SU-DHL-6 (cell line): ENCODE measurements around the gene ABCD1.
"Not testable (repeated sequence)": the region's sequence is repeated elsewhere in the genome, so short reads cannot be mapped to it uniquely, and the experiment has no call there.

Source experiments
- H2AFZ ChIP-seq: fragments of 200-600 bp; sonication (generic); 2 replicates; pipeline ENCODE4 v1.6.1; 2014; ENCODE audit warnings: low read depth, mild to moderate bottlenecking, moderate library complexity, mixed read lengths, antibody characterized with exemption, low read length; ENCODE audit not compliant: severe bottlenecking
- H3F3A ChIP-seq: fragments of 200-600 bp; shearing (Covaris generic); 2 replicates; pipeline ENCODE4 v1.6.0; 2016; ENCODE audit warnings: antibody characterized with exemption, mild to moderate bottlenecking; ENCODE audit not compliant: insufficient read depth
- H3K27ac ChIP-seq: fragments of 200-600 bp; sonication (generic); 2 replicates; pipeline ENCODE4 v1.5.1; 2016; ENCODE audit warnings: low read depth, mild to moderate bottlenecking, low read length, moderate library complexity, mixed read lengths
- H3K27me3 ChIP-seq: fragments of 200-600 bp; sonication (generic), shearing (Covaris generic); 2 replicates; pipeline ENCODE4 v1.6.0; 2014; ENCODE audit warnings: mild to moderate bottlenecking, low read length
- H3K36me3 ChIP-seq: fragments of 200-600 bp; sonication (generic); 2 replicates; pipeline ENCODE4 v1.6.1; 2014; ENCODE audit warnings: mild to moderate bottlenecking, low read length, mixed read lengths
- H3K4me2 ChIP-seq: fragments of 300-600, 200-600 bp; shearing (Covaris generic), sonication (generic); 2 replicates; pipeline ENCODE4 v1.6.0; 2014; ENCODE audit warnings: low read length, low read depth, mild to moderate bottlenecking; ENCODE audit not compliant: poor library complexity, severe bottlenecking
- H3K4me3 ChIP-seq: fragments of 200-600 bp; sonication (generic); 2 replicates; pipeline ENCODE4 v1.5.1; 2014; ENCODE audit warnings: antibody characterized with exemption, low read length, mild to moderate bottlenecking, mixed read lengths; ENCODE audit not compliant: insufficient read depth, poor library complexity, severe bottlenecking
- H3K79me2 ChIP-seq: fragments of 200-600 bp; sonication (generic); 2 replicates; pipeline ENCODE4 v1.6.1; 2014; ENCODE audit warnings: mild to moderate bottlenecking, low read length, moderate library complexity; ENCODE audit not compliant: insufficient read depth
- H3K9ac ChIP-seq: fragments of 200-600 bp; sonication (generic); 2 replicates; pipeline ENCODE4 v1.7.0; 2014; ENCODE audit warnings: mild to moderate bottlenecking, low read length
- H3K9me2 ChIP-seq: fragments of 200-600 bp; sonication (generic); replicated peaks from 2 replicates; pipeline ENCODE4 v1.6.1; 2014; ENCODE audit warnings: low read length; ENCODE audit not compliant: insufficient read depth
- H3K9me3 ChIP-seq: fragments of 200-600 bp; sonication (generic); 2 replicates; pipeline ENCODE4 v1.6.1; 2014; ENCODE audit warnings: low read length, mixed read lengths; ENCODE audit not compliant: insufficient read depth
- H4K20me1 ChIP-seq: fragments of 200-600 bp; sonication (generic); 2 replicates; pipeline ENCODE4 v1.6.1; 2014; ENCODE audit warnings: low read depth, mild to moderate bottlenecking, antibody characterized with exemption, low read length, moderate library complexity, mixed read lengths
- EZH2phosphoT487 ChIP-seq: fragments of 200-600 bp; sonication (generic), shearing (Covaris generic); conservative IDR thresholded peaks from 2 replicates; pipeline ENCODE4 v1.6.1; 2018; ENCODE audit warnings: mild to moderate bottlenecking, antibody characterized with exemption, low read length, moderate library complexity, mixed read lengths
- TF ChIP-seq, protein P1 (sequence below): fragments of 200-600 bp; sonication (generic); IDR thresholded peaks from one replicate; pipeline ENCODE4 v1.5.1; 2017; ENCODE audit warnings: antibody characterized with exemption, mild to moderate bottlenecking, low read length, moderate library complexity; ENCODE audit not compliant: insufficient read depth, poor library complexity, severe bottlenecking

Gene ABCD1

DNA sequence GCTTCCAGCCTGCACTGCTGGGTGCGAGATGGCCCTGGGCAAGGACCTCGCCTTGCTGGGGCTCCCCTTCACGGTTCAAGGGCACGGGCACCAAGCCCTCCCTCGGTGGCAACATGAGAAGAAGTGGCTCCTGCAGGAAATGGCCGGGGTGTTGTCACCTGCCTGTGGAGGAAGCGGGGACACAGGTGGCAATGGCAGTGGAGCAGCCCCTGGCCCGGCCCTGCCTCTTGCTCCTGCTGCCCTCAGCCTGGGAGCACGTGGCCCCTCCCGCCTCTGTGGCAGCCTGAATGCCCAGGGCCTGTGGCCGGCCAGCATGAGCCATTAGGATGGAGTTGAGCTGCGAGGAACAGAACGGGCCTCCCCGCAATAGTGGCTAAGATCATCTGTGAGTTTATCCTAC, 16.8 kb downstream of the ABCD1 start:
- no peak overlapping the region for H3K9ac ChIP-seq
- H3K4me2 ChIP-seq: no peak overlapping the region
- no peaks in the 10 kb centered on the region for H4K20me1 ChIP-seq
- H3K27me3 ChIP-seq: no peaks in the 10 kb centered on the region
- no peak overlapping the region for H2AFZ ChIP-seq
- TF ChIP-seq, protein P1, sequence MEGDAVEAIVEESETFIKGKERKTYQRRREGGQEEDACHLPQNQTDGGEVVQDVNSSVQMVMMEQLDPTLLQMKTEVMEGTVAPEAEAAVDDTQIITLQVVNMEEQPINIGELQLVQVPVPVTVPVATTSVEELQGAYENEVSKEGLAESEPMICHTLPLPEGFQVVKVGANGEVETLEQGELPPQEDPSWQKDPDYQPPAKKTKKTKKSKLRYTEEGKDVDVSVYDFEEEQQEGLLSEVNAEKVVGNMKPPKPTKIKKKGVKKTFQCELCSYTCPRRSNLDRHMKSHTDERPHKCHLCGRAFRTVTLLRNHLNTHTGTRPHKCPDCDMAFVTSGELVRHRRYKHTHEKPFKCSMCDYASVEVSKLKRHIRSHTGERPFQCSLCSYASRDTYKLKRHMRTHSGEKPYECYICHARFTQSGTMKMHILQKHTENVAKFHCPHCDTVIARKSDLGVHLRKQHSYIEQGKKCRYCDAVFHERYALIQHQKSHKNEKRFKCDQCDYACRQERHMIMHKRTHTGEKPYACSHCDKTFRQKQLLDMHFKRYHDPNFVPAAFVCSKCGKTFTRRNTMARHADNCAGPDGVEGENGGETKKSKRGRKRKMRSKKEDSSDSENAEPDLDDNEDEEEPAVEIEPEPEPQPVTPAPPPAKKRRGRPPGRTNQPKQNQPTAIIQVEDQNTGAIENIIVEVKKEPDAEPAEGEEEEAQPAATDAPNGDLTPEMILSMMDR: no peak
- no peak for TF ChIP-seq EZH2phosphoT487
- no peak overlapping the region for H3K27ac ChIP-seq
- H3K9me2 ChIP-seq: no peaks in the 10 kb centered on the region
- no peaks in the 10 kb centered on the region for H3K9me3 ChIP-seq
- H3K79me2 ChIP-seq: no peaks in the 10 kb centered on the region
- H3K36me3 ChIP-seq: no peaks in the 10 kb centered on the region
- no peak overlapping the region for H3K4me3 ChIP-seq
- no peaks in the 10 kb centered on the region for H3F3A ChIP-seq

DNA sequence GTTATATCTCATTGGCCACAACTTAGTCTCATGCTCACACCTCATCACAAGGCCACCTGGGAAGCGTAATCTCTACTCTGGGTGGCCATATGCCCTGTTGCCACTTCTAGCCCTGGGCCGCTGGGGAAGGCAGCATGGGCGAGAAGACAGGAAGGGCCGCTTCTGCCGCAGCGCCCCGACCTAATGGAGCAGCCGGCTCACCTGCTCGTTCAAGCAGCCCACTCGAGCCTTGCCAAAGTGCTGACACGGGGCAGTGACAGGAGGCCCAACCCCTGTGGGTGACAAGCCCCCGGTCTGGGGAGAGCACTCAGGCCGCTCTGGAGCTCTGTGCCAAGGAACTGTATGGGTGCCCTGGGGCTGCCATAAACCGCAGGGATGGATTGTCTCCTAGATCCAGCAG, 17.5 kb downstream of the ABCD1 start:
- not testable (repeated sequence) for H3K36me3 ChIP-seq, H3K27ac ChIP-seq, H3K9me2 ChIP-seq, H3K4me2 ChIP-seq, H3K4me3 ChIP-seq, H3K9ac ChIP-seq, H3K79me2 ChIP-seq, H3K27me3 ChIP-seq, H4K20me1 ChIP-seq, H2AFZ ChIP-seq, H3F3A ChIP-seq, H3K9me3 ChIP-seq

DNA sequence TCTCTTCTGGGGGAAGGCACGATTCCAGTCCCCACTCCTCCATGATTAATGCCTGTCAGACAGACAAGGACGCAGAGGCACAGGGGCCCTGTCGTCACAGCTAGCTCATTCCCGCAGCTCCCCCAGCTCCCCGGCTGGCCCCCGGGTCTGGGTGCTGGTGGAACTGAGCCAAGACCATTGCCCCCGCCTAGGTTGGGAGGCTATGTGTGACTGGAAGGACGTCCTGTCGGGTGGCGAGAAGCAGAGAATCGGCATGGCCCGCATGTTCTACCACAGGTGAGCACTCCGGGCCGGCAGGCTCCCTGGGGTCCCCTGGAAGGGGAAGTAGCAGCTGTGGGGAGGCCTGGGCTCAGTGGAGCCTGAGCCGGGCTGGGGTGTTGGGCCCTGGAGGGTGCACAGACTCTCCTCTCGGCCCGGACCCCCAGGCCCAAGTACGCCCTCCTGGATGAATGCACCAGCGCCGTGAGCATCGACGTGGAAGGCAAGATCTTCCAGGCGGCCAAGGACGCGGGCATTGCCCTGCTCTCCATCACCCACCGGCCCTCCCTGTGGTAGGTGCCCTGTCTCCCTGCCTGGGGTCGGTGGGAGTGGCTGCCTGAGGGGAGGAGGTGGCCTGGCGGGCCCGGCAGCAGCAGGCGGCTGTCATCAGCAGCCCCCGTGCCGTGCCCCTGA, 18.3 kb downstream of the ABCD1 start:
- H3K79me2 ChIP-seq, H2AFZ ChIP-seq, H3K36me3 ChIP-seq, H3K27ac ChIP-seq, H3K9me2 ChIP-seq, H3K4me2 ChIP-seq, H3F3A ChIP-seq, H3K9ac ChIP-seq, H3K9me3 ChIP-seq, H3K27me3 ChIP-seq, H3K4me3 ChIP-seq, H4K20me1 ChIP-seq: not testable (repeated sequence)

DNA sequence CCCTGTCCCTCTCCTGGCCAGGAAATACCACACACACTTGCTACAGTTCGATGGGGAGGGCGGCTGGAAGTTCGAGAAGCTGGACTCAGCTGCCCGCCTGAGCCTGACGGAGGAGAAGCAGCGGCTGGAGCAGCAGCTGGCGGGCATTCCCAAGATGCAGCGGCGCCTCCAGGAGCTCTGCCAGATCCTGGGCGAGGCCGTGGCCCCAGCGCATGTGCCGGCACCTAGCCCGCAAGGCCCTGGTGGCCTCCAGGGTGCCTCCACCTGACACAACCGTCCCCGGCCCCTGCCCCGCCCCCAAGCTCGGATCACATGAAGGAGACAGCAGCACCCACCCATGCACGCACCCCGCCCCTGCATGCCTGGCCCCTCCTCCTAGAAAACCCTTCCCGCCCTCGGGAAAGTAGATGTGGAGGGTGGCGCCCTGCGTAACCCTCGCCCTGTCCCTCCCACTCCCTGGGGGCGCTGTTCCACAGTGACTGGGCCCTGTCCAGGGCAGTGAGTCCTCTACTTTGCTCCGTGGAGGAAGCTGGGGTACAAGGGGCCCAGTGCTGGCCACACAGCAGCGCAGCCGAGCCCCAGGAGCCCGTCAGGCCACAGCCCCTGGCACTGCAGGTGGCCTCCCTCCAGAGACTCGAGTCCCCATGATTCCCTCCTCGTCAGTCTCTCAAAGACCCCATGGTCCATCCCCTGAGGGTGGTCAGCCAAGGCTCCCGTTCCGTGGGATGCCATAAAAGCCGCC, 19.0 kb downstream of the ABCD1 start:
- H3K36me3 ChIP-seq, H3F3A ChIP-seq, H3K79me2 ChIP-seq, H3K4me2 ChIP-seq, H3K27me3 ChIP-seq, H3K9ac ChIP-seq, H2AFZ ChIP-seq, H3K9me3 ChIP-seq, H3K27ac ChIP-seq, H3K4me3 ChIP-seq, H3K9me2 ChIP-seq, H4K20me1 ChIP-seq: not testable (repeated sequence)
